NCI-H510A treated with DMSO at 0.1 percent for 48 hours (cell line): ENCODE results near the gene PHF21A.

ENCODE experiments used
- DNase-seq: peaks from one replicate; lab custom pipeline; 2025; lab: John Stamatoyannopoulos, UW

PHF21A gene

GRCh38 chr11:45885274-45885920 is 235.9 kb downstream of the PHF21A start, which contains the start of gene MAPK8IP1:
Gene MAPK8IP1 (plus strand): TSS chr11:45885651. CDS start chr11:45885821, 170 bp downstream.
- DNase-seq, result peak; percentile 6

- no peak for DNase-seq
These were observed 236.6 kb downstream of the PHF21A start for GRCh38 chr11:45884596-45885185.
